NCI-H128 (cell line): ENCODE measurements around the gene LGALS7B.
"Not testable (repeated sequence)": the region's sequence is repeated elsewhere in the genome, so short reads cannot be mapped to it uniquely, and the experiment has no call there.

Source experiments
- DNase-seq: peaks from one replicate; lab custom pipeline; 2025; ENCODE audit not compliant: unreplicated experiment; lab: John Stamatoyannopoulos, UW

LGALS7B gene

GRCh38 chr19:38793671-38794070, 4.7 kb downstream of the LGALS7B start:
- DNase-seq = no peak

- no peak for DNase-seq
These were observed 6.5 kb downstream of the LGALS7B start for GRCh38 chr19:38795549-38795948.

GRCh38 chr19:38796154-38796553, 7.2 kb downstream of the LGALS7B start:
- no peak for DNase-seq

GRCh38 chr19:38797781-38798180, 8.8 kb downstream of the LGALS7B start:
- not testable (repeated sequence) for DNase-seq

GRCh38 chr19:38799104-38799503, 10.1 kb downstream of the LGALS7B start:
- DNase-seq = no peak

GRCh38 chr19:38800577-38801347, 11.8 kb downstream of the LGALS7B start:
- DNase-seq = no peak

- no peak for DNase-seq
These were observed 12.5 kb downstream of the LGALS7B start for GRCh38 chr19:38801359-38802095.

GRCh38 chr19:38803543-38803942, 14.5 kb downstream of the LGALS7B start:
- no peak for DNase-seq

GRCh38 chr19:38805180-38805579, 16.2 kb downstream of the LGALS7B start:
- no peak for DNase-seq

- DNase-seq = no peak
These were observed 17.4 kb downstream of the LGALS7B start for GRCh38 chr19:38806371-38806770.

GRCh38 chr19:38807374-38808098, 18.5 kb downstream of the LGALS7B start:
- not testable (repeated sequence) for DNase-seq

GRCh38 chr19:38808741-38809140, 19.7 kb downstream of the LGALS7B start:
- DNase-seq = no peak

GRCh38 chr19:38809592-38810252, 20.7 kb downstream of the LGALS7B start:
- DNase-seq = no peak

GRCh38 chr19:38812009-38812840, 23.2 kb downstream of the LGALS7B start:
- DNase-seq = no peak

GRCh38 chr19:38812841-38813320, 23.9 kb downstream of the LGALS7B start, which contains the start of gene LGALS4:
LGALS4 (minus strand) TSS chr19:38812945; CDS start chr19:38812886, 59 bp downstream.
- DNase-seq = no peak

GRCh38 chr19:38813323-38813722, 24.3 kb downstream of the LGALS7B start:
- no peak for DNase-seq

GRCh38 chr19:38813932-38814331, 24.9 kb downstream of the LGALS7B start:
- DNase-seq = not testable (repeated sequence)

GRCh38 chr19:38815059-38816001, 26.3 kb downstream of the LGALS7B start:
- DNase-seq = no peak
